ENCODE results near the gene THSD8.

DNA sequence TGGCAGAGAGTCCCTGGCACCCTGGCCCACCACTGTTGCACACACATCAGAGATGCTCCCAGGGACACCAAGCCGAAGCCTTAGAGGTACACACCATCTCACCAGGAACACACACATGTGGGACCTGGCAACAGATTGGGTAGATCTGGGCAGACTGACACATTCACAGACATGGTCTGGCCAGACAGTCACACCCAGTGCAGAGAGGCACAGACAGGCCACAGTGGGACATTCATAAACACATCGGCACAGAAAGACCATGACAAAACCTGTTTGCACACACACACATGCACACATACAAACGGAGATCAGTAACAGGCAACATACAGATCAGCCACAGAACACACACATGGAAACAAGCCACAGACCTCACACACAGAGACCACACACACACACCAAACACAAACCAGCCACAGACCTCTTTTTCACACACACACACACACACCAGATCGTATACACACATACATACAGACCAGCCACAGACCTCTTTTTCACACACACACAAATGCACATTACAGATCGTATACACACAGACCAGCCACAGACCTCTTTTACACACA is 16.9 kb upstream of the THSD8 start:
- TF ChIP-seq EP300 (IDR thresholded peaks at IDR 0.05) (no peak), POLR2A (IDR thresholded peaks at IDR 0.05; ENCODE audit: low read depth) (no peak), POLR2AphosphoS5 (IDR thresholded peaks at IDR 0.05) (no peak)
- TF ChIP-seq, protein P1, sequence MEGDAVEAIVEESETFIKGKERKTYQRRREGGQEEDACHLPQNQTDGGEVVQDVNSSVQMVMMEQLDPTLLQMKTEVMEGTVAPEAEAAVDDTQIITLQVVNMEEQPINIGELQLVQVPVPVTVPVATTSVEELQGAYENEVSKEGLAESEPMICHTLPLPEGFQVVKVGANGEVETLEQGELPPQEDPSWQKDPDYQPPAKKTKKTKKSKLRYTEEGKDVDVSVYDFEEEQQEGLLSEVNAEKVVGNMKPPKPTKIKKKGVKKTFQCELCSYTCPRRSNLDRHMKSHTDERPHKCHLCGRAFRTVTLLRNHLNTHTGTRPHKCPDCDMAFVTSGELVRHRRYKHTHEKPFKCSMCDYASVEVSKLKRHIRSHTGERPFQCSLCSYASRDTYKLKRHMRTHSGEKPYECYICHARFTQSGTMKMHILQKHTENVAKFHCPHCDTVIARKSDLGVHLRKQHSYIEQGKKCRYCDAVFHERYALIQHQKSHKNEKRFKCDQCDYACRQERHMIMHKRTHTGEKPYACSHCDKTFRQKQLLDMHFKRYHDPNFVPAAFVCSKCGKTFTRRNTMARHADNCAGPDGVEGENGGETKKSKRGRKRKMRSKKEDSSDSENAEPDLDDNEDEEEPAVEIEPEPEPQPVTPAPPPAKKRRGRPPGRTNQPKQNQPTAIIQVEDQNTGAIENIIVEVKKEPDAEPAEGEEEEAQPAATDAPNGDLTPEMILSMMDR (IDR thresholded peaks at IDR 0.05), result no peak
